Neural crest cell (in vitro differentiated cells): ENCODE data around the gene GID8. TPM values are rescaled to one million over a fixed set of nuclear protein-coding genes. Genes with fewer than 3 reads are reported as not detected.
A peak's percentile ranks its signal among the peaks of the same experiment; 100 is the strongest.

ENCODE experiments used
- DNase-seq: peaks from one replicate; pipeline ENCODE4 v3.0.0; 2021; ENCODE audit warnings: low read depth, mixed read lengths, low spot score
- H3K27ac Mint-ChIP-seq: one replicate; pipeline ENCODE4 v1.8.0; 2021; ENCODE audit warnings: mild to moderate bottlenecking, mixed read lengths; ENCODE audit not compliant: unreplicated experiment
- H3K27me3 Mint-ChIP-seq: 2 replicates; pipeline ENCODE4 v1.8.0; 2021; ENCODE audit warnings: low read depth, mild to moderate bottlenecking, mixed read lengths
- H3K36me3 Mint-ChIP-seq: 2 replicates; pipeline ENCODE4 v1.8.0; 2021; ENCODE audit warnings: low read depth, mild to moderate bottlenecking, mixed read lengths
- H3K4me1 Mint-ChIP-seq: 2 replicates; pipeline ENCODE4 v1.8.0; 2021; ENCODE audit warnings: mixed read lengths
- H3K4me3 Mint-ChIP-seq: one replicate; pipeline ENCODE4 v1.8.0; 2021; ENCODE audit warnings: mild to moderate bottlenecking, mixed read lengths
- H3K9me3 Mint-ChIP-seq: 2 replicates; pipeline ENCODE4 v1.8.0; 2021; ENCODE audit warnings: mixed read lengths
- CTCF ChIP-seq: fragments of 200-600 bp; sonication (generic); conservative IDR thresholded peaks from 2 replicates; pipeline ENCODE4 v1.5.0; 2021; ENCODE audit warnings: antibody characterized with exemption, mild to moderate bottlenecking
- total RNA-seq: library from RNA; stranded (reverse); gene quantifications from 2 replicates; pipeline ENCODE4 v1.2.1, GENCODE V29; 2021

GID8 gene
- total RNA-seq, 1 donor from 2014 or later: 62.3 TPM

GRCh38 chr20:62924442-62925075 is 13.4 kb upstream of the GID8 start:
- peaks cover 61% of the 10 kb centered on the region for H3K4me1 Mint-ChIP-seq
- TF ChIP-seq CTCF: no peak
- no peak overlapping the region for H3K27ac Mint-ChIP-seq
- no peaks in the 10 kb centered on the region for H3K9me3 Mint-ChIP-seq
- no peak for DNase-seq
- peak overlapping the region; percentile 92 for H3K4me3 Mint-ChIP-seq
- no peaks in the 10 kb centered on the region for H3K36me3 Mint-ChIP-seq
- H3K27me3 Mint-ChIP-seq: no peaks in the 10 kb centered on the region

- Mint-ChIP-seq H3K27me3 (no peaks in the 10 kb centered on the region), H3K36me3 (no peaks in the 10 kb centered on the region), H3K4me3 (peak overlapping the region; percentile 92), H3K27ac (peak overlapping the region; percentile 64), H3K4me1 (peaks cover 61% of the 10 kb centered on the region), H3K9me3 (no peaks in the 10 kb centered on the region)
- TF ChIP-seq CTCF: no peak
- no peak for DNase-seq
Measured at GRCh38 chr20:62925076-62925419, 12.9 kb upstream of the GID8 start.

GRCh38 chr20:62925420-62926228 is 12.3 kb upstream of the GID8 start:
- H3K27ac Mint-ChIP-seq: peak overlapping the region; percentile 64
- no peaks in the 10 kb centered on the region for H3K36me3 Mint-ChIP-seq
- H3K4me1 Mint-ChIP-seq: peaks cover 61% of the 10 kb centered on the region
- DNase-seq: peak; percentile 25
- H3K4me3 Mint-ChIP-seq: peak overlapping the region; percentile 92
- H3K9me3 Mint-ChIP-seq: no peaks in the 10 kb centered on the region
- no peak for TF ChIP-seq CTCF
- H3K27me3 Mint-ChIP-seq: no peaks in the 10 kb centered on the region

- Mint-ChIP-seq H3K27ac (peak within 1 kb of the TSS; percentile 64), H3K4me1 (peaks cover 56% of the 10 kb centered on the region), H3K9me3 (no peaks in the 10 kb centered on the region), H3K27me3 (no peaks in the 10 kb centered on the region), H3K4me3 (peak within 1 kb of the TSS; percentile 97), H3K36me3 (no peaks in the 10 kb centered on the region)
- DNase-seq: peak; percentile 79
- peak; percentile 75 for TF ChIP-seq CTCF
Measured at GRCh38 chr20:62926229-62927127, 11.5 kb upstream of the GID8 start, which contains the start of gene DIDO1. DIDO1 (minus strand) TSS chr20:62926505.

GRCh38 chr20:62927128-62927705 is 10.7 kb upstream of the GID8 start:
- no peak for TF ChIP-seq CTCF
- Mint-ChIP-seq H3K4me3 (peak overlapping the region; percentile 97), H3K27ac (no peak overlapping the region), H3K4me1 (peaks cover 56% of the 10 kb centered on the region), H3K36me3 (no peaks in the 10 kb centered on the region), H3K27me3 (no peaks in the 10 kb centered on the region), H3K9me3 (no peaks in the 10 kb centered on the region)
- no peak for DNase-seq
